NCI-H510A treated with DMSO at 0.1 percent for 48 hours (cell line): Measurements from ENCODE around the gene VPS72.
"Not testable (repeated sequence)": the region's sequence is repeated elsewhere in the genome, so short reads cannot be mapped to it uniquely, and the experiment has no call there.

Experiments
- DNase-seq: peaks from one replicate; lab custom pipeline; 2025; lab: John Stamatoyannopoulos, UW

Gene VPS72

GRCh38 chr1:151189637-151190445 is at the start of gene VPS72:
Gene VPS72 (minus strand): TSS chr1:151190197. CDS start chr1:151190121, 76 bp downstream.
- DNase-seq = peak; percentile 94

DNA sequence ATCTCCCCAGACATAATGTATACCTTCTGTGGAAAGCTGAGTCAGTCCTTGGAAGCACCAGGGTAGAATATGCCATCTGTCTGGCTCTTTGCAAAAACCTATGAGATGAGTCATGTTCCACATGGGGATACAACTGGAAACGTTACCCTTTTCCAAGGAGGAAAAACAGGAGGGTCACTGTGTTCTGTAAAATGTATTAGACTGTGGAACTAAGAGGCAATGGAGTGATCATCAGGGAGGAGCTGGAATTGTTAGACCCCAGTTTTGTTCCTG is 48.4 kb upstream of the VPS72 start:
- DNase-seq = no peak

DNA sequence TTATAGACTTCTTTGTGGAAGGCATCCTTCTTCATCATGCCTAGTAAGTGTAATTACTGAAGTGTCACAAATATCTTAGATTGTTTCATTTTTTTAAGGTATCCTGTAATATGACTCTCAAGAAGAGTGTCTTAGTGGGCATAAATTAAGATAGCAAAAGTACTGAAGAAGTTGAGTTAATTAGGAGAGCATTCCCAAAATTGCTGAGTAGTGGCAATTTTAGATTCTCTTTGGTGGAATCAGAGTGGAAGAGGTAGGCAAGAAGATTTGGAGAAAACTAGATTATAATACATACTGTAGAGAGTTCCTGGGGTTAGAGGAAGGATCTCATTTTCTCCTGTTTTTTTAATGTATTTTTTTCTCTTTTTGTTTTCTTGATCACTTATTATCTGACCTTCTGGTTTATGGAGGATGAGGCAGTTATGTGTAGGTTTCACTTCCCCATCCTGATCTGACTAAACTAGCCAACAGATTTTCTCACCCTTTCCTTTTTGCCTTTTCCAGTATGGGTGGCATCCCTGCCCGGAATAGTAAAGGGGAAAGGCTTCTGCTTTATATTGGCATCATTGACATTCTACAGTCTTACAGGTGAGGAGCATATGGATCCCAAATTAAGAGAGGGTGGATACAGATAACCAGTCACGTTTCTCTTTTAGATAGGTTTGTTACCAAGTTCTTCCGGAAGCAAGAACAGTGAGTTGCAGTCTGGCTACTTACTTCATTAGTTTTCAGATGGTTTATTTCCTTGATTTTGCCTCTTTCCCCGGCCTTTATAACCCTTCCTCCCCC is 47.9 kb upstream of the VPS72 start:
- DNase-seq = no peak

DNA sequence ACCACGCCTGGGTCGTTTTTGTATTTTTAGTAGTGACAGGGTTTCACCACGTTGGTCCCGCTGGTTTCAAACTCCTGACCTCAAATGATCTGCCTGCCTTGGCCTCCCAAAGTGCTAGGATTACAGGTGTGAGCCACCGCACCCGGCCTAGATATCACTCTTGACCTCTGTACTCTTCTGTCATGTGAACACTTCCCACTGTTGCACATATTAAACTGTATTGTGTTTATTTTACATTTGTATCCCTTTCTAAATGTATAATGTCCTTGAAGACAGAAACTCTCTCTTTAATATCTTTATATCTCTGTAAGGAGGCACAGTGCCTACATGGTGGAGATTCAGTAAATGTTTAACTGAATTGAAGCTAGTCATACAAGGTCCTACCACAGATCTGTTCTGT is 45.2 kb upstream of the VPS72 start:
- DNase-seq = no peak

DNA sequence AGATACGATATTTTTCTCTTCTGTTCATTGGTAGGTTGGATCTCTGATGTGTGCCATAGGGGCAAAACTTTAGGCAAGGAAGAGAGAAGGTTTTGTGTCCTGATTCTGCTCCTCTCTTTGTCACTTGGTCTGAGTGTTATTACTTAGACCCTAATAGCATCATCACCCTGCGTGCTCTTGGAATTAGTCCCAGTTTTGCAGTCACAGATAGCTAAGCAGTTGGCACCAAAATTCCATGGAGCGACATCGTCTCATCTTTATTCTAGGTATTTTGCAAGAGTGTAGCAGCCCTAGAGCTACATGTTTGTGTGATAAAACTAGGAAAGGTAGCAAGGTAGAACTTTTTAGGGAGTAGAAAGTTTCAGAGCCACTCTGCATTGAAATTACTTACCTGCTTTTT is 32.1 kb upstream of the VPS72 start:
- DNase-seq = no peak

DNA sequence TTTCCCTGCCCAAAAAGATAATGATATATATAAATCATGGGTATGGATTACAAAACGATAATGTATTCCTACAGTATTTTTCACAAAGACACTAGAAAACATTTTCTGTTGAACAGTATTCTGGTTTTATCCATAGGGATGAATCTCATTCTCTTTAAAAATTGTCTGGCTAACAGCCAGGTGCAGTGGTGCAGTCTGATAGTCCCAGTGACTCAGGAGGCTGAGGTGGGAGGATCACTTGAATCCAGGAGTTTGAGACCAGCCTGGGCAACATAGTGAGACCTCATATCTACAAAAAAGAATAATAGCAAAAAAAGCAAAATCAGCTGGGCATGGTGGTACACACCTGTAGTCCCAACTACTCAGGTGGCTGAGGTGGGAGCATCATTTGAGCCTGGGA is 31.6 kb upstream of the VPS72 start:
- DNase-seq = no peak

GRCh38 chr1:151213560-151213959 is 23.6 kb upstream of the VPS72 start:
- no peak for DNase-seq

DNA sequence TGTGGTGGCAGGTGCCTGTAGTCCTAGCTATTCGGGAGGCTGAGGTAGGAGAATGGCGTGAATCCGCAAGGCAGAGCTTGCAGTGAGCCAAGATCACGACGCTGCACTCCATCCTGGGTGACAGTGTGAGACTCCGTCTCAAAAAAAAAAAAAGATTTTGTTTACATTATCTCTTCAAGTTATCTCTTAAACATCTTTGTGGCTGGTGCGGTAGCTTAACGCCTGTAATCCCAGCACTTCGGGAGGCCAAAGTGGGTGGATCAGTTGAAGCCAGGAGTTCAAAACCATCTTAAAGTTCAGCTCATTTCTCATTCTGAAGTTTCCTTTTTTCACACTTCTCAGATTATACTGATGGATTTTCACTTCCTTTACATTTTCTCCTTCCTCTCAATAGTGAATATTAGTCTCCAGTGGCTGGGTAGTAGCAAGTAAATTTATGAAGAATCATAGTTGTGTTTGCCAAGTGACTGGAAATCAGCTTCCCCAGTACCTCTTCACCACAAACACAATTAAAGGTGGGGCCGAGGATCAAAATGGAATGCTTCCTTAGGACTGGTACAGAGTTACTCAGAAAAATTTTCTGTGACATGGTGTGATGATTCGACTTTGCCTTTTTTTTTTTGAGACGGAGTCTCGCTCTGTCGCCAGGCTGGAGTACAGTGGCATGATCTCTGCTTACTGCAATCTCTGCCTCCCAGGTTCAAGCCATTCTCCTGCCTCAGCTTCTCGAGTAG is 22.1 kb upstream of the VPS72 start:
- DNase-seq = no peak

GRCh38 chr1:151210830-151211229 is 20.8 kb upstream of the VPS72 start:
- no peak for DNase-seq

GRCh38 chr1:151205381-151205965 is 15.5 kb upstream of the VPS72 start:
- DNase-seq = not testable (repeated sequence)

GRCh38 chr1:151199873-151200581 is 10.0 kb upstream of the VPS72 start:
- DNase-seq = no peak

DNA sequence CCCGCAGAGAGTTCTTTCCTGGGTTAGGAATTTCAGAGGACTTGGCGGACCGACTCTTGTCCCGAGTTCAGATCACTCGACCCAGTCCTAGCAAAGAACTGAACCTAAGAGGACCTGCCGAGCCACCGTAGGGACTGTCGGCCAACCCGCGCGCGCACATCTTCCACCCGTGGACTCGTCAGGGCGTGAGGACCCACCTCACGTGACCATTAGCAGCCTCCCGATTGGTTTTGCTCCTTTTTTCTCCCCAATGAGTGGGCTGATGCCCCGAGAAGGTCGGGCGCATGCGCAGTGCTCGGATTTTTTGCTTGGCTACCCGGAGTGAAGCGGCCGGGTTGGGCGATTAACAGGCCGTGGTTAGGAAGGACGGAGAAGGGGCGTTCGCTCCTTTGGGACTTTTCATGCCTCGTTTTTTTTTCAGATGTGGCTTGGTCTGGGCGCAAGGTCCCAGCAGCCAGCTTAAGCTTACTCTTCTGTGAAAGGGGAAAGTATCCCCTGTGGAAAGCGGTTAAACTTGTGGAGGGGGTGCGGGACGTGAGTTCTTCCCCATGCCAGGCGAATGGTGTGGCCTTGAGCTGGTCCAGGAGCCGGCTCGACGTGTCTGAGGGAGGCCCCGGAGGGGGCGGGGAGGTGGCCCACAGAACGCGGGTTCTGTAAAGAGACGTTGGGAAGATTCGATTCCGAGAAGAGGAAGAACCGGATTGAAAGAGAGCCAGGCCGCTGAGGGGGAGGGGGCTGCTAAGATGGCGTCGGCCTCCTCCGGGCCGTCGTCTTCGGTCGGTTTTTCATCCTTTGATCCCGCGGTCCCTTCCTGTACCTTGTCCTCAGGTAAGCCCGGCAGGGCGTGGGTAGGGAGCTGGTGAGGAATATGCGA is 8.5 kb upstream of the VPS72 start, which contains the start of gene PIP5K1A:
PIP5K1A (plus strand) TSS at position 299 of the 874 bp plus-strand sequence; CDS start at position 744, 445 bp downstream.
- DNase-seq = peak; percentile 90

DNA sequence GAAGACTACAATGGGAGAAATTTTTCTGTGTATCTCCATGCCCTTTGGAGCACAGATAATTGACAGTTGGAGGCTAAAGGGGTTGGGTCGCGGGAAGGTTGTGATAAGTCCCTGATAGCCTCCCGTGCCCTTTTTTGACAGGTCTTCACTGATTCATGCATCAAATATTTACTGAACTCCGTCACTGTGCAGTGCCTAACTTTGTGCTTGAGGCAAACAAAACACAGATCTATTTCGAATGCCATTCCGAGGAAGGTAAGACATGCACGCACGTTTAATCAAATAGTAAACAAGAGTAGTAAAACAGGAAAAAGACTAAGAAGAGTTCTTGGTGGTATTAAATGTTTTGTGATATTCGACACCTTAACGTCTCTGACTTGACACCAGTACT is 7.9 kb upstream of the VPS72 start:
- peak; percentile 77 for DNase-seq

GRCh38 chr1:151196292-151196800 is 6.3 kb upstream of the VPS72 start:
- peak; percentile 83 for DNase-seq

- DNase-seq = not testable (repeated sequence)
These were observed 5.0 kb upstream of the VPS72 start for GRCh38 chr1:151194894-151195594.

GRCh38 chr1:151193856-151194255 is 3.9 kb upstream of the VPS72 start:
- no peak for DNase-seq

DNA sequence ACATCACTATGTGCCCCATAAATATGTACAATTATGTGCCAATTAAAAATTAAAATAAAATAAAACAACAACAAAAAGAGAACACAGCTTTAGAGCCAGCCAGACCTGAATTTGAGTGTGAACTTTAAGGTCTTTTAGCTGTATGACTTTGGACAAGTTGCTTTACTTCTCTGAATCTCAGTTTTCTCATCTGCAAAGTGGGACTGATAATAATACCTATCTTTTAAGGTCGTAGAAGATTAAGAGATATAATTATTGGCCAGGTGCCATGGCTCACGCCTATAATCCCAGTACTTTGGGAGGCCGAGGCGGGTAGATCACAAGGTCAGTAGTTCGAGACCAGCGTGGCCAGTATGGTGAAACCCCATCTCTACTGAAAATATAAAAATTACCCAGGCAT is 3.3 kb upstream of the VPS72 start:
- DNase-seq = no peak

- no peak for DNase-seq
These were observed 2.0 kb upstream of the VPS72 start for GRCh38 chr1:151192047-151192446.

DNA sequence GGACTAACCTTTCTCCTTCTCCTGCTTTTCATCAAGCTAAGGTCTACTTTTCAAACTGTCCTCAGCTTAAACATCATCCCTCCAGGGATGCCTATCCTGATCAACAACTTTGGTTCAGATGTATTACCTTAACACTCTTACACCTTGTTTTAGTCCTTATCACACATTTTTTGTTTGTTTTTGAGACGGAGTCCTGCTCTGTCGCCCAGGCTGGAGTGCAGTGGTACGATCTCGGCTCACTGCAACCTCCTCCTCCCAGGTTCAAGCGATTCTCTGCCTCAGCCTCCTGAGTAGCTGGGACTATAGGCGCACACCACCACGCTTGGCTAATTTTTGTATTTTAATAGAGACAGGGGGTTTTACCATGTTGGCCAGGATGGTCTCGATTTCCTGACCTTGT is 1.3 kb downstream of the VPS72 start:
- DNase-seq = not testable (repeated sequence)

GRCh38 chr1:151187205-151187604 is 2.8 kb downstream of the VPS72 start:
- no peak for DNase-seq
